HG03064 (cell line): ENCODE measurements around the gene VSIG10.
"Not testable (repeated sequence)": the region's sequence is repeated elsewhere in the genome, so short reads cannot be mapped to it uniquely, and the experiment has no call there.

Experiments
- ATAC-seq: cut with Tn5 transposase; IDR thresholded peaks from one replicate; pipeline ENCODE4 v1.9.1; 2021; ENCODE audit warnings: low read depth; ENCODE audit not compliant: unreplicated experiment

Gene VSIG10

DNA sequence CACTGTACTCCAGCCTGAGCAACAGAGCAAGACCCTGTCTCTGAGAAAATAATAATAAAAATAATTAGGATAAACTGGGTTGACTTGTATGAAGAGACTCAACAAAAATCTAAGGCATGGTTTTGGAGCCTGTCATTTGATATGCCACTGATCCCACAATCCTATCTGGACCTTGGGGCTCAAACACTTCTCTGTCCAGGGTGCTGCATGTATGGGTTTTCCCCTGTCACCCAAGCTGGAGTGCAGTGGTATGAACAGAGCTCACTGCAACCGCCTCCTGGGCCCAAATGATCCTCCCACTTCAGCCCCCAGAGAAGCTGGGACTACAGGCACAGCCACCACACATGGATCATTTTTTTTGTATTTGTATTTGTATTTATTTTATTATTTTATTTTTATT lies 5.3 kb upstream of the VSIG10 start:
- no peak for ATAC-seq

- ATAC-seq = no peak
Measured at GRCh38 chr12:118107694-118108093, 3.9 kb upstream of the VSIG10 start.

- no peak for ATAC-seq
Measured at GRCh38 chr12:118107011-118107410, 3.2 kb upstream of the VSIG10 start.

GRCh38 chr12:118103201-118103600 lies 610 bp downstream of the VSIG10 start:
- ATAC-seq = no peak

- no peak for ATAC-seq
Measured at GRCh38 chr12:118102609-118103008, 1.2 kb downstream of the VSIG10 start.

GRCh38 chr12:118102070-118102469 lies 1.7 kb downstream of the VSIG10 start:
- ATAC-seq = no peak

DNA sequence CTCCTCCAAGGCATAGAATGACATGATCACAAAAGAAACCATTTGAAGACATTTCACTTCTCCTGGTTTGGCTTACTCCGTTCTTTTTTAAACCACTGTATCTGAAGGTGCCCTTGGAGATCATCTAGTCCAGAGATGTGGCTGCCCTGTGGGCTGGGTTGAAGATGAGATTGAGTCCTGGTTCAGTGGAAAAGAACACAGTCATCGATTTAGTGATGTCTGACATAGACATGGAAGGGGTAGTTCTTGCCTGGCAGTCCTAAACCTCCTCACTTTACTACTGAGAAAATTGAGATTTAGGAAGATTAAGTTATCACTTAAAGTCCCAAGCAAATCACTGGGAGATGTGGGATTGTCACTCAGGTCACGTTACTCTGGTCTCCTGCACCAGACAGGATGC lies 2.8 kb downstream of the VSIG10 start:
- no peak for ATAC-seq

GRCh38 chr12:118098911-118099671 lies 4.7 kb downstream of the VSIG10 start:
- ATAC-seq = no peak

GRCh38 chr12:118098401-118098800 lies 5.4 kb downstream of the VSIG10 start:
- ATAC-seq = no peak

- no peak for ATAC-seq
Measured at GRCh38 chr12:118094039-118094438, 9.8 kb downstream of the VSIG10 start.

DNA sequence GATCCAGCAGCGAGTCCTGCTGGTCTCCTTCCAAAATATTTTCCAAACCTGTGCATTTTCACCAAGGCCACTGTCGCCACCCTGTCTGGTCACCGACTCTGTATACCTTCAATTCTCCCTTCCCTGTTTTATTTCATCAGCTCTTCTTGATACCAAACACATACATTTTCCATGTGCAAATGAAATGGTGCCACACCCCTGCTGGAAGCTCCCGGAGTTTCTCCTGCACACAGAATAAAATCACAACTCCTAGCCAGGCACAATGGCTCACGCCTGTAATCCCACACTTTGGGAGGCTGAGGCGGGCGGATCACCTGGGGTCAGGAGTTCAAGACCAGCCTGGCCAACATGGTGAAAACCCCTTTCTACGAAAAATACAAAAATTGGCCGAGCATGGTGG lies 14.0 kb downstream of the VSIG10 start:
- ATAC-seq = no peak

DNA sequence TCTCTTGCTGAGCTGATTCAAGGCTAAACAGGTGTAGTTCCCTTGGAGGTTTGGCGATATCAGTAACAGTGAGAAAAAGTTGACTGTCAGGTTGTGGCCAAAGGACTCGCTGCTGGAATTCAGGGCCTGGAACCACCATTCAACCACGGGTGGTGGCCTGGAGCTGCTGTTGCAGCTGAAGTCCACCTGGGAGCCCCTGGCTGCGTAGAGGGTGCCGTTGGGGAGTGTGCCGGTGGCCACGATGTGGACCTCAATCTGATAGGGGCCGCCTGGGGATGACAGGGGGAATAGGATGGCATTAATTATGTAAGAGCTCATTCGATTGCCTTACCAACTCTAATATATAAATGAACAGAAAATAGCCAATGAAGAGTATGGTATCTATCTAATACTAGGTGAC lies 21.6 kb downstream of the VSIG10 start:
- no peak for ATAC-seq

DNA sequence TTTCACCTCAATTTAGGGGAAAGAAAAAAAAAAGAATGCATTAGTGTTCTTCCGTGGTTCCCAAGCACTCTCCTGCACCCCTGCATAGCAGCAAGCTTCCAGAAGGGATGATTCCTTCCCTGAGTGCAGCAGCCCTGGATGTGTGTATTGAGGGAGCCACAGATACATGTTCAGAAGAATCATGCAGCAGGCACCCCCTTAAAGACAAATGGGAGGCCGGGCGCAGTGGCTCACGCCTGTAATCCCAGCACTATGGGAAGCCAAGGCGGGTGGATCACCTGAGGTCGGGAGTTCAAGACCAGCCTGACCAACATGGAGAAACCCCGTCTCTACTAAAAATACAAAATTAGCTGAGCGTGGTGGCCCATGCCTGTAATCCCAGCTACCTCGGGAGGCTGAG lies 22.3 kb downstream of the VSIG10 start:
- ATAC-seq = not testable (repeated sequence)

- no peak for ATAC-seq
Measured at GRCh38 chr12:118073768-118074167, 30.0 kb downstream of the VSIG10 start.

DNA sequence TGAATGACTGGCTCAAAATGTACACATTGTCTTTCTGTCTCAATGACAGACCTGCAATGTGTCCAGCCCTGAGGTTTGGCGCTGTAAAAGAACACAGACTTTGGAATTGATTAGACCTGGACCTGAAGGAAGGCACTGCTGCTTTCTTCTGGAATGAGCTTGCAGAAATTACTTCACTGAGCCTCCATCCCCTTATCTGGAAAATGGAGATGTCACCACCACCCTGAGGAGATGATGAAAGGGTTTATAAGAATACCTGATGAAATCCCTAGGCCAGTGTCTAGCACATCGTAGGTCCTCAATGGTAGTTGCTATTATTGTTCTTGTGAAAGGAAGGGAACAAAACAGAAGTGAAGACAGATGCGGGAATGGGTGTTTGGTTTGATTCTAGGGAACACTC lies 33.2 kb downstream of the VSIG10 start:
- ATAC-seq = no peak

DNA sequence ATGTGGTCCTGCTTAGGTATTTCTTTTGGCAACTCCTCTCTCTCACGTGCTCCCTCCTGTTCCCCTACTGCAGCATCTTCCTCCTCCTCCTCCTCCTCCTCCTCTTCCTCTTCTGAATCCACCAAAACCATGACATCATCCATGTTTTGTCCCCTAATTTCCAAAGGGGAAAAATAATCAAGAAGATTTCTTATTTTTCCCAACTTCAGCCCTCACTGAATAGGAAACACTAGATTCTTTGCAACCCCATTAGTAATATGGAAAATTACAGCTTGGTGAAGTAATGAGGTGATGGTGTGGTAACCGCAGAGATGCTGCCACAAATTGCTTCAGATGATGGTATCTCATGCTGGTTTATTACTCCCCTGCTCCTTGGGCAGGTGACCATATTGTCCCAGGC lies 35.4 kb downstream of the VSIG10 start:
- ATAC-seq = no peak

DNA sequence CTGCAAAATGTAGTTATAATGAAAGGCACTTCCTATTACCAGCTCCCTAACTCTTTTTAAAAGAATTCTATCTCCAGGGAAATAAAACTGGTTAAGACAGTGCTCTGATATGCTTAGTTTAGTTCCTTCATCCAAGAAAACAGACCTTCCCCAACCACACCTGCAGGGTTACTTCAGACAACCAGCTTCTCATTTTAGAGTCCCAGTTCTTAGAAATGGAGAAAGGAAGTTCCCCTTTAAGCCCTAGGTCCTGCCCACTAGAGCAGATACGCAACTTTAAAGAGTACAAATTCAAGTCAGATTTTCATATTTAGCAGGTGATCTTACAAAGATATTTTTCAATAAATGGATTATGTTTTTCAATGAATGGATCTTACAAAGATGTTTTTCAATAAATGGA lies 38.4 kb downstream of the VSIG10 start:
- ATAC-seq = no peak

DNA sequence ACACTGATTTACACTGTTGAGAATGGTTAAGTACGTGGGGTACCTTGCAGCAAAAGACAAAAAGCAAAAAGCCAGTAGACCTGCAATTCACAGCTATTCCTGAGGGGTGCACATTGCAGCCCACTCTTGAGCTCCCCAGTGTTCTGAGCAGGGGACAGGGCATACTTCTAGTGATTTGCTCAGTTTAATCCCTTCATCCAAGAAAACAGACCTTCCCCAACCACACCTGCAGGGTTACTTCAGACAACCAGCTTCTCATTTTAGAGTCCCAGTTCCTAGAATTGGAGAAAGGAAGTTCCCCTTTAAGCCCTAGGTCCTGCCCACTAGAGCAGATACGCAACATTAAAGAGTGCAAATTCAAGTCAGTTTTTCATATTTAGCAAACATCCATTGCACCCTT lies 39.2 kb downstream of the VSIG10 start:
- ATAC-seq = no peak

DNA sequence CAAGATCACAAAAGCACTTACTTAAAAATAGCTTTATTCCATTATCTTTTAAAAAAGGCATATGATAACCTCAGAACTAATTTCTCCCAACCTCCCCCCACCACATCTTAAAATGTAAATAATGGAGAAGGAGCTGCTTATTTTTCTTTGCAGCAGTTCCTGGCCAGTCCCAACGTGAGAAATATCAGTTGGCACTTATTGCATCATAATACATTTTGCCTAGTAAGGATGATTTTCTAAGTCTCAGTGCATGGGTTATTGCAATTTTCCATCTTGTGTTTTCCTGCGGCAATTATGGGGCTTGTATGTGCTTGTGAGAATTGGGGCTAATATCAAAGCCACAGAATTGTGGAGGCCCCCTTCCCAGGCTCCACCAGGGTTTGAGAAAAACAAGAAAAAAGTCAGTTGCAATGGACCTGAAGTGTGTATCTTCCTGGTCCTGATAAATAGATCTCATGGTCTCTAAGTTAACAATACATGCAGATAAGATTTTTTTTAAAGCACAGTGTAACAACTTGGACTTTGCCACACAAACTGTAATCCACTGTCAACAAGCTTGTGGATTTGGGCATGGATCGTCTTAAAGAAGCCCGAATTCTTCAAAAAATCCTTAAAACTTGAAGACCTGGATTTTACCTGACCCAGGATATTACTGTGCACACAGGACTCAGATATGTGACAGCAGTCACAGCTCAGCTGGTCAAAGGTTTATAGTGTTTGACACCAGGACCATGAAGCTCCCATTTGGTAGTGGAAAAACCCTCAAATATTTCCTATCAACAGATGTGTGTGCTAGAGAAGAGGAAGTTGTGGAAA lies 40.0 kb downstream of the VSIG10 start:
- ATAC-seq = no peak

- ATAC-seq = no peak
Measured at GRCh38 chr12:118061873-118062843, 41.7 kb downstream of the VSIG10 start.
